K562 (cell line): ENCODE measurements around the gene RANBP3. TPM values are rescaled to one million over a fixed set of nuclear protein-coding genes. Genes with fewer than 3 reads are reported as not detected.
A peak's percentile ranks its signal among the peaks of the same experiment; 100 is the strongest.
"Not testable (repeated sequence)": the region's sequence is repeated elsewhere in the genome, so short reads cannot be mapped to it uniquely, and the experiment has no call there.

Experiments
- ATAC-seq: fragments of 200-7000 bp; cut with Tn5 transposase; 3 replicates; pipeline ENCODE4 v1.9.1; 2020; ENCODE audit warnings: moderate library complexity
- BruUV-seq: library from RNA; stranded (reverse); fragments of 400-500 nt; replicated peaks from 2 replicates; lab custom pipeline; 2021; lab: Mats Ljungman, UMichigan
- CTCF ChIA-PET: fragments of 300-600 bp; formaldehyde crosslinking; extraction: SDS; loops from one replicate; lab custom pipeline; 2021; ENCODE audit warnings: low intra/inter-chr PET ratio; lab: Yijun Ruan, JAX
- POLR2A ChIA-PET: fragments of 300-600, 350-650 bp; sonication (Branson Sonifier 250); formaldehyde crosslinking; extraction: SDS; loops from one replicate; lab custom pipeline; 2021; ENCODE audit warnings: antibody characterized with exemption, inconsistent platforms; lab: Yijun Ruan, JAX
- DNase-seq, 4 experiments: peaks; one replicate each; pipeline versions ENCODE4 v3.0.0 to v3.0.0-alpha.2; 2011 to 2018; ENCODE audit warnings: low spot score in 3 of 4, mixed read lengths in 3 of 4; ENCODE audit errors: extremely low read depth in 1 of 4
- FAIRE-seq: peaks from 2 replicates; lab custom pipeline; 2011; peaks lifted over from hg19 to GRCh38; lab: Jason Lieb, UNC
- H2AFZ ChIP-seq: 2 replicates; pipeline ENCODE4 v1.6.0; 2011; ENCODE audit warnings: low read depth, low read length, control low read depth, inconsistent platforms
- H3K27ac ChIP-seq: fragments of 200-600 bp; 3 replicates; pipeline ENCODE4 v1.8.0; 2011; ENCODE audit warnings: low read depth, mild to moderate bottlenecking, control low read depth, inconsistent platforms, low read length, moderate library complexity, mixed read lengths; ENCODE audit errors: extremely low read depth
- H3K27me3 ChIP-seq, 2 experiments: fragments of 300-600 bp in 1 of 2; 2 replicates in 1 of 2; 3 replicates in 1 of 2; pipeline versions ENCODE4 v1.6.0 to v1.8.0; 2011; ENCODE audit warnings: inconsistent platforms in 2 of 2, low read length in 2 of 2, mild to moderate bottlenecking in 1 of 2, mixed read lengths in 1 of 2, moderate library complexity in 1 of 2; ENCODE audit not compliant: control insufficient read depth in 2 of 2, insufficient read depth in 2 of 2
- H3K36me3 ChIP-seq: fragments of 300-600 bp; 3 replicates; pipeline ENCODE4 v1.8.0; 2011; ENCODE audit warnings: mild to moderate bottlenecking, low read length, inconsistent platforms; ENCODE audit not compliant: control insufficient read depth, insufficient read depth
- H3K4me1 ChIP-seq, 2 experiments: fragments of 200-600 bp in 1 of 2; replicated peaks in 1 of 2; 2 replicates in 1 of 2; 3 replicates in 1 of 2; pipeline versions ENCODE4 v1.5.1 to v1.8.0; 2011; ENCODE audit warnings: inconsistent platforms in 2 of 2, low read length in 2 of 2, mild to moderate bottlenecking in 1 of 2, mixed read lengths in 1 of 2, moderate library complexity in 1 of 2; ENCODE audit not compliant: control insufficient read depth in 2 of 2, insufficient read depth in 2 of 2
- H3K4me2 ChIP-seq: 2 replicates; pipeline ENCODE4 v1.6.1; 2011; ENCODE audit warnings: low read length, control low read depth, inconsistent platforms, mixed read lengths; ENCODE audit not compliant: insufficient read depth
- H3K4me3 ChIP-seq: fragments of 200-600 bp; sonication (generic), shearing (Covaris generic); 2 replicates; pipeline ENCODE4 v1.5.1; 2016; ENCODE audit warnings: control low read depth, inconsistent platforms
- H3K79me2 ChIP-seq: fragments of 200-600 bp; 3 replicates; pipeline ENCODE4 v1.8.0; 2011; ENCODE audit warnings: low read length, inconsistent platforms; ENCODE audit not compliant: control insufficient read depth, insufficient read depth
- H3K9ac ChIP-seq, 2 experiments: 2 replicates each; pipeline versions ENCODE4 v1.6.0 to v1.6.1; 2011; ENCODE audit warnings: low read depth in 2 of 2, low read length in 2 of 2, control low read depth in 1 of 2, inconsistent platforms in 1 of 2, mild to moderate bottlenecking in 1 of 2, mixed read lengths in 1 of 2; ENCODE audit not compliant: insufficient read depth in 1 of 2
- H3K9me1 ChIP-seq: one replicate; pipeline ENCODE4 v1.6.0; 2011; ENCODE audit warnings: inconsistent platforms, mild to moderate bottlenecking, low read length, moderate library complexity; ENCODE audit not compliant: control insufficient read depth, insufficient read depth
- H3K9me3 ChIP-seq: replicated peaks from 2 replicates; pipeline ENCODE4 v1.5.1; 2011; ENCODE audit warnings: low read depth, low read length, inconsistent platforms; ENCODE audit not compliant: control insufficient read depth, insufficient read depth
- H4K20me1 ChIP-seq: replicated peaks from 2 replicates; pipeline ENCODE4 v1.6.1; 2011; ENCODE audit warnings: low read length, inconsistent platforms, mixed read lengths; ENCODE audit not compliant: control insufficient read depth, insufficient read depth
- KLF13 ChIP-seq: fragments of 450-650 bp; IDR thresholded peaks from 2 replicates; pipeline ENCODE4 v1.6.1; 2016; ENCODE audit warnings: missing genetic modification characterization, low read depth, mild to moderate bottlenecking, missing compliant biosample characterization, moderate library complexity, borderline replicate concordance
- ZNF184 ChIP-seq: sonication (generic); formaldehyde crosslinking; IDR thresholded peaks from 2 replicates; pipeline ENCODE4 v1.5.0; 2020; ENCODE audit warnings: missing genetic modification reagents
- ZNF263 ChIP-seq: sonication (generic); formaldehyde crosslinking; IDR thresholded peaks from 2 replicates; pipeline ENCODE4 v1.8.0; 2022; ENCODE audit warnings: mild to moderate bottlenecking, missing genetic modification reagents, borderline replicate concordance
- WGBS: fragments of 100-300 bp; shearing (Covaris generic); methylation state at CpG from one replicate; pipeline ENCODE4 v1.1.6; 2016; ENCODE audit warnings: low coverage, mixed read lengths; ENCODE audit not compliant: insufficient coverage; ENCODE audit errors: missing lambda C conversion rate; 5-methylcytosine and 5-hydroxymethylcytosine counted together
- in situ Hi-C: fragments of 300-500 bp; cut with MboI; formaldehyde crosslinking; loops from 4 replicates; pipeline ENCODE4 v1.15.0; 2018; ENCODE audit warnings: inconsistent platforms, mixed read lengths
- intact Hi-C: fragments of 100-400 bp; cut with micrococcal nuclease; formaldehyde crosslinking; loops from 2 replicates; pipeline ENCODE4 v1.14.2; 2022
- polyA plus RNA-seq, 8 experiments: library from polyadenylated mRNA; depleted of rRNA in 4 of 8; stranded (reverse) in 5 of 8; unstranded in 3 of 8; fragments of >200 nt; fragmentation: Nextera tagmentation in 2 of 8; fragmentation: Illumina TruSeq in 1 of 8; extraction: Ambion mirVana in 2 of 8; extraction: Trizol in 1 of 8; gene quantifications; 2 replicates each; pipeline versions ENCODE4 v1.2.1 to v1.2.3, GENCODE V29; 2011 to 2014; ENCODE audit warnings: inconsistent platforms in 1 of 8, missing spikeins in 1 of 8
- total RNA-seq, 7 experiments: library from RNA; depleted of rRNA in 6 of 7; stranded (reverse); fragments of >200 nt in 6 of 7; fragmentation: Illumina TruSeq in 2 of 7; extraction: Trizol in 2 of 7; gene quantifications; 2 replicates each; pipeline versions ENCODE4 v1.2.1 to v1.2.3, GENCODE V29; 2011 to 2021; ENCODE audit warnings: low replicate concordance in 1 of 7
- TF ChIP-seq, protein P1 (sequence below): fragments of 450-650 bp; IDR thresholded peaks from 2 replicates; pipeline ENCODE4 v1.6.1; 2016; ENCODE audit warnings: mild to moderate bottlenecking
- TF ChIP-seq, protein P2 (sequence below): fragments of 200-800 bp; sonication (Bioruptor generic); IDR thresholded peaks from 2 replicates; pipeline ENCODE4 v1.6.1; 2016; ENCODE audit warnings: missing genetic modification characterization, missing compliant biosample characterization

Gene RANBP3
- total and polyA plus RNA-seq, 9 of the 15 experiments (the other 6 are each of a cell fraction or from before 2014, with no cell fraction given) = 0.90 to 95.1 (median 63.2) TPM

DNA sequence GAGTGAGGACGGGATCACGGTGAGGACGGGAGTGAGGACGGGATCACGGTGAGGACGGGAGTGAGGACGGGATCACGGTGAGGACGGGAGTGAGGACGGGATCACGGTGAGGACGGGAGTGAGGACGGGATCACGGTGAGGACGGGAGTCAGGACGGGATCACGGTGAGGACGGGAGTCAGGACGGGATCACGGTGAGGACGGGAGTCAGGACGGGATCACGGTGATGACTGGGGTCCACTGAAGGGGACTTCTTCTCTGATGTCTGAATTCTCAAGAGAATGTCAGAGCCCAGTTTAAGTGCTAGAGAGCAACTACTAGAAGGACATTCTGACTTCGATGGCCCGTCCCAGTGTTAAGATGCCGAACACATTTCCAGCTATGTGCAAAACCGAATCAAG is 46.8 kb upstream of the RANBP3 start:
- H3K9ac ChIP-seq, ATAC-seq, DNase-seq, H4K20me1 ChIP-seq, H2AFZ ChIP-seq, H3K36me3 ChIP-seq, H3K79me2 ChIP-seq, H3K4me3 ChIP-seq, H3K9me1 ChIP-seq, H3K9me3 ChIP-seq, BruUV-seq, H3K27ac ChIP-seq, H3K4me2 ChIP-seq, H3K27me3 ChIP-seq, FAIRE-seq, CTCF ChIA-PET: not testable (repeated sequence)
- in situ Hi-C loops (loop anchor here (5.0 kb wide), 1 partner anchor 222 kb away; no protein-coding TSS in a partner anchor), intact Hi-C loops (loop anchor here (5.0 kb wide), 1 partner anchor 222 kb away; no protein-coding TSS in a partner anchor)
- peaks cover 0 to 19% of the 10 kb centered on the region in 2 experiments; a peak in 2 of 5 replicates for H3K4me1 ChIP-seq
- TF ChIP-seq ZNF263 = peak; percentile 69
- 89% methylated on average over 12 of the region's 27 CpGs for WGBS
- POLR2A ChIA-PET = interaction anchor here (0.6 to 1.1 kb wide), 2 partner anchors 24 to 86 kb away, joined by 3 read pairs; no protein-coding TSS in a partner anchor

GRCh38 chr19:6023936-6024335 is 46.0 kb upstream of the RANBP3 start:
- H3K4me3 ChIP-seq = no peak overlapping the region
- FAIRE-seq = no peak
- no peaks in the 10 kb centered on the region; the same call in 2 of the 3 replicates for H3K36me3 ChIP-seq
- H3K9ac ChIP-seq = no peak overlapping the region
- H3K27ac ChIP-seq = no peak overlapping the region
- no peak overlapping the region for H3K4me2 ChIP-seq
- no peak for DNase-seq
- ChIA-PET POLR2A (no interaction called here), CTCF (interaction anchor here (4.0 kb wide), 1 partner anchor 56 kb away, joined by 26 read pairs; no protein-coding TSS in a partner anchor)
- intact Hi-C loops = loop anchor here (5.0 kb wide), 1 partner anchor 222 kb away; no protein-coding TSS in a partner anchor
- H3K27me3 ChIP-seq = no peaks in the 10 kb centered on the region
- H3K9me1 ChIP-seq = peaks cover 2% of the 10 kb centered on the region
- H3K79me2 ChIP-seq = no peaks in the 10 kb centered on the region
- H3K4me1 ChIP-seq = peaks cover 0 to 19% of the 10 kb centered on the region in 2 experiments; a peak in 2 of 5 replicates
- 64% methylated on average over 12 of the region's 12 CpGs for WGBS
- H3K9me3 ChIP-seq = no peaks in the 10 kb centered on the region
- in situ Hi-C loops = loop anchor here (5.0 kb wide), 1 partner anchor 222 kb away; no protein-coding TSS in a partner anchor
- no peak overlapping the region for H2AFZ ChIP-seq
- BruUV-seq = no TSS peak
- H4K20me1 ChIP-seq = peaks cover 4% of the 10 kb centered on the region; the same call in 1 of the 2 replicates
- ATAC-seq = no peak
- TF ChIP-seq KLF13 (tag) = no peak
- no peak for TF ChIP-seq ZNF184 (CRISPR knock-in tag)
- TF ChIP-seq, protein P1, sequence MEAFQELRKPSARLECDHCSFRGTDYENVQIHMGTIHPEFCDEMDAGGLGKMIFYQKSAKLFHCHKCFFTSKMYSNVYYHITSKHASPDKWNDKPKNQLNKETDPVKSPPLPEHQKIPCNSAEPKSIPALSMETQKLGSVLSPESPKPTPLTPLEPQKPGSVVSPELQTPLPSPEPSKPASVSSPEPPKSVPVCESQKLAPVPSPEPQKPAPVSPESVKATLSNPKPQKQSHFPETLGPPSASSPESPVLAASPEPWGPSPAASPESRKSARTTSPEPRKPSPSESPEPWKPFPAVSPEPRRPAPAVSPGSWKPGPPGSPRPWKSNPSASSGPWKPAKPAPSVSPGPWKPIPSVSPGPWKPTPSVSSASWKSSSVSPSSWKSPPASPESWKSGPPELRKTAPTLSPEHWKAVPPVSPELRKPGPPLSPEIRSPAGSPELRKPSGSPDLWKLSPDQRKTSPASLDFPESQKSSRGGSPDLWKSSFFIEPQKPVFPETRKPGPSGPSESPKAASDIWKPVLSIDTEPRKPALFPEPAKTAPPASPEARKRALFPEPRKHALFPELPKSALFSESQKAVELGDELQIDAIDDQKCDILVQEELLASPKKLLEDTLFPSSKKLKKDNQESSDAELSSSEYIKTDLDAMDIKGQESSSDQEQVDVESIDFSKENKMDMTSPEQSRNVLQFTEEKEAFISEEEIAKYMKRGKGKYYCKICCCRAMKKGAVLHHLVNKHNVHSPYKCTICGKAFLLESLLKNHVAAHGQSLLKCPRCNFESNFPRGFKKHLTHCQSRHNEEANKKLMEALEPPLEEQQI = no peak
- TF ChIP-seq, protein P2, sequence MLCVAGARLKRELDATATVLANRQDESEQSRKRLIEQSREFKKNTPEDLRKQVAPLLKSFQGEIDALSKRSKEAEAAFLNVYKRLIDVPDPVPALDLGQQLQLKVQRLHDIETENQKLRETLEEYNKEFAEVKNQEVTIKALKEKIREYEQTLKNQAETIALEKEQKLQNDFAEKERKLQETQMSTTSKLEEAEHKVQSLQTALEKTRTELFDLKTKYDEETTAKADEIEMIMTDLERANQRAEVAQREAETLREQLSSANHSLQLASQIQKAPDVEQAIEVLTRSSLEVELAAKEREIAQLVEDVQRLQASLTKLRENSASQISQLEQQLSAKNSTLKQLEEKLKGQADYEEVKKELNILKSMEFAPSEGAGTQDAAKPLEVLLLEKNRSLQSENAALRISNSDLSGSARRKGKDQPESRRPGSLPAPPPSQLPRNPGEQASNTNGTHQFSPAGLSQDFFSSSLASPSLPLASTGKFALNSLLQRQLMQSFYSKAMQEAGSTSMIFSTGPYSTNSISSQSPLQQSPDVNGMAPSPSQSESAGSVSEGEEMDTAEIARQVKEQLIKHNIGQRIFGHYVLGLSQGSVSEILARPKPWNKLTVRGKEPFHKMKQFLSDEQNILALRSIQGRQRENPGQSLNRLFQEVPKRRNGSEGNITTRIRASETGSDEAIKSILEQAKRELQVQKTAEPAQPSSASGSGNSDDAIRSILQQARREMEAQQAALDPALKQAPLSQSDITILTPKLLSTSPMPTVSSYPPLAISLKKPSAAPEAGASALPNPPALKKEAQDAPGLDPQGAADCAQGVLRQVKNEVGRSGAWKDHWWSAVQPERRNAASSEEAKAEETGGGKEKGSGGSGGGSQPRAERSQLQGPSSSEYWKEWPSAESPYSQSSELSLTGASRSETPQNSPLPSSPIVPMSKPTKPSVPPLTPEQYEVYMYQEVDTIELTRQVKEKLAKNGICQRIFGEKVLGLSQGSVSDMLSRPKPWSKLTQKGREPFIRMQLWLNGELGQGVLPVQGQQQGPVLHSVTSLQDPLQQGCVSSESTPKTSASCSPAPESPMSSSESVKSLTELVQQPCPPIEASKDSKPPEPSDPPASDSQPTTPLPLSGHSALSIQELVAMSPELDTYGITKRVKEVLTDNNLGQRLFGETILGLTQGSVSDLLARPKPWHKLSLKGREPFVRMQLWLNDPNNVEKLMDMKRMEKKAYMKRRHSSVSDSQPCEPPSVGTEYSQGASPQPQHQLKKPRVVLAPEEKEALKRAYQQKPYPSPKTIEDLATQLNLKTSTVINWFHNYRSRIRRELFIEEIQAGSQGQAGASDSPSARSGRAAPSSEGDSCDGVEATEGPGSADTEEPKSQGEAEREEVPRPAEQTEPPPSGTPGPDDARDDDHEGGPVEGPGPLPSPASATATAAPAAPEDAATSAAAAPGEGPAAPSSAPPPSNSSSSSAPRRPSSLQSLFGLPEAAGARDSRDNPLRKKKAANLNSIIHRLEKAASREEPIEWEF = no peak
